Activated naive CD4-positive, alpha-beta T cell treated with anti-CD3 and anti-CD28 coated beads, Interleukin-2, amount 50 U/mL, for 24 hours (primary cell): Measurements from ENCODE around the gene SARNP.
A peak's percentile ranks its signal among the peaks of the same experiment; 100 is the strongest.
"Not testable (repeated sequence)": the region's sequence is repeated elsewhere in the genome, so short reads cannot be mapped to it uniquely, and the experiment has no call there.

ENCODE experiments used
- H3K27ac Mint-ChIP-seq: one replicate; pipeline ENCODE4 v1.8.0; 2021; ENCODE audit warnings: mild to moderate bottlenecking, mixed read lengths
- H3K27me3 Mint-ChIP-seq: one replicate; pipeline ENCODE4 v1.8.0; 2021; ENCODE audit warnings: mixed read lengths
- H3K36me3 Mint-ChIP-seq: one replicate; pipeline ENCODE4 v1.8.0; 2021; ENCODE audit warnings: mixed read lengths
- H3K4me1 Mint-ChIP-seq: one replicate; pipeline ENCODE4 v1.8.0; 2021; ENCODE audit warnings: mixed read lengths
- H3K4me3 Mint-ChIP-seq: one replicate; pipeline ENCODE4 v1.8.0; 2021; ENCODE audit warnings: mild to moderate bottlenecking, mixed read lengths
- H3K9me3 Mint-ChIP-seq: one replicate; pipeline ENCODE4 v1.8.0; 2021; ENCODE audit warnings: mixed read lengths

SARNP gene

GRCh38 chr12:55777856-55778255 is 39.7 kb downstream of the SARNP start:
- Mint-ChIP-seq H3K27ac (no peak overlapping the region), H3K27me3 (no peaks in the 10 kb centered on the region), H3K4me3 (no peak overlapping the region), H3K36me3 (peaks cover 3% of the 10 kb centered on the region), H3K9me3 (no peaks in the 10 kb centered on the region), H3K4me1 (peaks cover 9% of the 10 kb centered on the region)

GRCh38 chr12:55771736-55772135 is 45.8 kb downstream of the SARNP start:
- Mint-ChIP-seq H3K27me3 (no peaks in the 10 kb centered on the region), H3K36me3 (peaks cover 7% of the 10 kb centered on the region), H3K27ac (no peak overlapping the region), H3K4me1 (peaks cover 21% of the 10 kb centered on the region), H3K4me3 (no peak overlapping the region), H3K9me3 (no peaks in the 10 kb centered on the region)

GRCh38 chr12:55767156-55767555 is 50.4 kb downstream of the SARNP start:
- no peak overlapping the region for H3K27ac Mint-ChIP-seq

GRCh38 chr12:55765736-55766290 is 51.7 kb downstream of the SARNP start:
- no peaks in the 10 kb centered on the region for H3K27me3 Mint-ChIP-seq
- H3K4me1 Mint-ChIP-seq: peaks cover 21% of the 10 kb centered on the region
- H3K4me3 Mint-ChIP-seq: no peak overlapping the region
- H3K9me3 Mint-ChIP-seq: no peaks in the 10 kb centered on the region
- peaks cover 9% of the 10 kb centered on the region for H3K36me3 Mint-ChIP-seq
- H3K27ac Mint-ChIP-seq: no peak overlapping the region

More at GRCh38 chr12:55767156-55767555, 50.4 kb downstream of the SARNP start:
- Mint-ChIP-seq H3K4me3 (no peak overlapping the region), H3K36me3 (peaks cover 7% of the 10 kb centered on the region), H3K9me3 (no peaks in the 10 kb centered on the region), H3K27me3 (no peaks in the 10 kb centered on the region), H3K4me1 (peaks cover 24% of the 10 kb centered on the region)

GRCh38 chr12:55762646-55763045 is 54.9 kb downstream of the SARNP start:
- Mint-ChIP-seq H3K27me3 (no peaks in the 10 kb centered on the region), H3K4me1 (peaks cover 20% of the 10 kb centered on the region), H3K27ac (no peak overlapping the region), H3K36me3 (peaks cover 10% of the 10 kb centered on the region), H3K4me3 (no peak overlapping the region), H3K9me3 (no peaks in the 10 kb centered on the region)

- Mint-ChIP-seq H3K36me3 (peaks cover 14% of the 10 kb centered on the region), H3K4me1 (peaks cover 22% of the 10 kb centered on the region), H3K9me3 (no peaks in the 10 kb centered on the region), H3K4me3 (no peak overlapping the region), H3K27me3 (no peaks in the 10 kb centered on the region), H3K27ac (peak overlapping the region; percentile 80)
These were observed 56.9 kb downstream of the SARNP start for GRCh38 chr12:55760663-55761062.

GRCh38 chr12:55758575-55758974 is 58.9 kb downstream of the SARNP start:
- not testable (repeated sequence) for H3K27ac Mint-ChIP-seq, H3K27me3 Mint-ChIP-seq, H3K9me3 Mint-ChIP-seq, H3K4me3 Mint-ChIP-seq
- H3K36me3 Mint-ChIP-seq: peaks cover 12% of the 10 kb centered on the region
- peaks cover 23% of the 10 kb centered on the region for H3K4me1 Mint-ChIP-seq

- no peaks in the 10 kb centered on the region for H3K27me3 Mint-ChIP-seq
- peak overlapping the region; percentile 47 for H3K27ac Mint-ChIP-seq
- H3K4me1 Mint-ChIP-seq: peaks cover 23% of the 10 kb centered on the region
- H3K4me3 Mint-ChIP-seq: no peak overlapping the region
- H3K9me3 Mint-ChIP-seq: no peaks in the 10 kb centered on the region
- H3K36me3 Mint-ChIP-seq: peaks cover 12% of the 10 kb centered on the region
These were observed 59.8 kb downstream of the SARNP start for GRCh38 chr12:55757701-55758100.

- Mint-ChIP-seq H3K9me3 (no peaks in the 10 kb centered on the region), H3K4me3 (no peak overlapping the region), H3K27me3 (no peaks in the 10 kb centered on the region), H3K36me3 (peaks cover 7% of the 10 kb centered on the region), H3K4me1 (peaks cover 15% of the 10 kb centered on the region), H3K27ac (peak overlapping the region; percentile 82)
These were observed 62.3 kb downstream of the SARNP start for GRCh38 chr12:55755246-55755645.

GRCh38 chr12:55748230-55748993 is 69.1 kb downstream of the SARNP start:
- no peaks in the 10 kb centered on the region for H3K27me3 Mint-ChIP-seq
- peaks cover 23% of the 10 kb centered on the region for H3K4me1 Mint-ChIP-seq
- H3K4me3 Mint-ChIP-seq: no peak overlapping the region
- peaks cover 3% of the 10 kb centered on the region for H3K36me3 Mint-ChIP-seq
- peak overlapping the region; percentile 56 for H3K27ac Mint-ChIP-seq
- no peaks in the 10 kb centered on the region for H3K9me3 Mint-ChIP-seq

- Mint-ChIP-seq H3K4me3 (no peak overlapping the region), H3K27me3 (no peaks in the 10 kb centered on the region), H3K4me1 (peaks cover 34% of the 10 kb centered on the region), H3K9me3 (no peaks in the 10 kb centered on the region), H3K36me3 (peaks cover 3% of the 10 kb centered on the region), H3K27ac (no peak overlapping the region)
These were observed 70.7 kb downstream of the SARNP start for GRCh38 chr12:55746913-55747231.

GRCh38 chr12:55746174-55746912 is 71.2 kb downstream of the SARNP start:
- Mint-ChIP-seq H3K27ac (peak overlapping the region; percentile 41), H3K36me3 (peaks cover 3% of the 10 kb centered on the region), H3K27me3 (no peaks in the 10 kb centered on the region), H3K9me3 (no peaks in the 10 kb centered on the region), H3K4me1 (peaks cover 36% of the 10 kb centered on the region), H3K4me3 (no peak overlapping the region)

- Mint-ChIP-seq H3K27me3 (no peaks in the 10 kb centered on the region), H3K4me3 (peak overlapping the region; percentile 23), H3K9me3 (no peaks in the 10 kb centered on the region), H3K36me3 (peaks cover 3% of the 10 kb centered on the region), H3K4me1 (peaks cover 36% of the 10 kb centered on the region), H3K27ac (peak overlapping the region; percentile 10)
These were observed 72.0 kb downstream of the SARNP start for GRCh38 chr12:55745361-55746173.

GRCh38 chr12:55744340-55745030 is 73.0 kb downstream of the SARNP start:
- H3K27ac Mint-ChIP-seq: peak overlapping the region; percentile 52

More at GRCh38 chr12:55744340-55745030, 73.0 kb downstream of the SARNP start:
- Mint-ChIP-seq H3K27me3 (no peaks in the 10 kb centered on the region), H3K4me1 (peaks cover 36% of the 10 kb centered on the region), H3K36me3 (peaks cover 3% of the 10 kb centered on the region), H3K9me3 (no peaks in the 10 kb centered on the region), H3K4me3 (peak overlapping the region; percentile 90)
